B cell (primary cell): ENCODE results near the gene VTI1A. TPM values are rescaled to one million over a fixed set of nuclear protein-coding genes. Genes with fewer than 3 reads are reported as not detected.

ENCODE experiments used
- ATAC-seq: fragments of 200-7000 bp; cut with Tn5 transposase; one replicate; pipeline ENCODE4 v1.10.0; 2021; ENCODE audit warnings: low read depth, mild to moderate bottlenecking, moderate number of reproducible peaks, moderate library complexity
- CTCF ChIA-PET: fragments of 350-600 bp; sonication (Branson Sonifier 250); formaldehyde crosslinking; loops from one replicate; lab custom pipeline; 2021; ENCODE audit warnings: antibody characterized with exemption, inconsistent platforms; lab: Charles Lee
- POLR2A ChIA-PET: fragments of 350-600 bp; sonication (Branson Sonifier 250); formaldehyde crosslinking; loops from one replicate; lab custom pipeline; 2021; ENCODE audit warnings: antibody characterized with exemption; lab: Charles Lee
- DNase-seq: peaks from one replicate; pipeline ENCODE4 v3.0.0; 2013
- H2AFZ ChIP-seq: 2 replicates; pipeline ENCODE4 v1.6.1; 2012; ENCODE audit warnings: mild to moderate bottlenecking, low read depth, low read length; ENCODE audit not compliant: insufficient read depth, poor library complexity, severe bottlenecking
- H3K27ac ChIP-seq, 2 donors: 1 replicate in 1 of 2; 2 replicates in 1 of 2; pipeline ENCODE4 v1.5.1; 2012 to 2013; ENCODE audit warnings: low read length in 2 of 2, mild to moderate bottlenecking in 2 of 2, moderate library complexity in 1 of 2
- H3K27me3 ChIP-seq, 4 experiments: fragments of 200-600 bp in 1 of 4; sonication (generic) in 1 of 4; replicated peaks in 1 of 4; 1 replicate in 2 of 4; 2 replicates in 2 of 4; pipeline versions ENCODE4 v1.6.1 to v1.7.0; 2013 to 2016; ENCODE audit warnings: low read length in 3 of 4, mild to moderate bottlenecking in 2 of 4, mixed read lengths in 1 of 4, moderate library complexity in 1 of 4; ENCODE audit not compliant: insufficient read depth in 4 of 4, control insufficient read depth in 3 of 4; ENCODE audit errors: control extremely low read depth in 1 of 4
- H3K36me3 ChIP-seq, 2 experiments: replicated peaks in 1 of 2; 1 replicate in 1 of 2; 2 replicates in 1 of 2; pipeline versions ENCODE4 v1.6.1 to v1.7.1; 2013; ENCODE audit warnings: low read length in 1 of 2; ENCODE audit not compliant: insufficient read depth in 2 of 2, control insufficient read depth in 1 of 2; ENCODE audit errors: control extremely low read depth in 1 of 2, extremely low read depth in 1 of 2
- H3K4me1 ChIP-seq, 2 donors: fragments of 200-600 bp in 1 of 2; sonication (generic) in 1 of 2; 1 replicate in 1 of 2; 2 replicates in 1 of 2; pipeline versions ENCODE4 v1.5.1 to v1.6.1; 2013 to 2017; ENCODE audit warnings: low read length in 2 of 2; ENCODE audit not compliant: control insufficient read depth in 2 of 2, insufficient read depth in 2 of 2
- H3K4me2 ChIP-seq: replicated peaks from 2 replicates; pipeline ENCODE3; 2012; ENCODE audit warnings: mild to moderate bottlenecking, low read depth, low read length; ENCODE audit not compliant: poor library complexity, severe bottlenecking
- H3K4me3 ChIP-seq, 5 experiments: fragments of 200-600 bp in 1 of 5; sonication (generic) in 1 of 5; 1 replicate in 3 of 5; 2 replicates in 2 of 5; pipeline versions ENCODE4 v1.5.1 to v1.7.0; 2011 to 2016; ENCODE audit warnings: low read length in 4 of 5, mild to moderate bottlenecking in 4 of 5, low read depth in 2 of 5, control low read depth in 1 of 5, moderate library complexity in 1 of 5; ENCODE audit not compliant: insufficient read depth in 1 of 5; ENCODE audit errors: control extremely low read depth in 1 of 5, extremely low read depth in 1 of 5
- H3K79me2 ChIP-seq: fragments of 200-600 bp; sonication (generic); one replicate; pipeline ENCODE4 v1.6.0; 2016; ENCODE audit warnings: low read length; ENCODE audit not compliant: control insufficient read depth, insufficient read depth
- H3K9ac ChIP-seq: fragments of 200-600 bp; sonication (generic); 2 replicates; pipeline ENCODE4 v1.6.1; 2017; ENCODE audit warnings: mild to moderate bottlenecking, low read length, moderate library complexity
- H3K9me3 ChIP-seq, 3 donors: one replicate each; pipeline versions ENCODE4 v1.6.1 to v1.7.1; 2013; ENCODE audit warnings: low read length in 2 of 3; ENCODE audit not compliant: control insufficient read depth in 2 of 3, insufficient read depth in 1 of 3; ENCODE audit errors: control extremely low read depth in 1 of 3
- H4K20me1 ChIP-seq: 2 replicates; pipeline ENCODE4 v1.6.0; 2012; ENCODE audit warnings: mild to moderate bottlenecking, low read length; ENCODE audit not compliant: insufficient read depth, control insufficient read depth, poor library complexity, severe bottlenecking
- H3K27ac Mint-ChIP-seq: one replicate; pipeline ENCODE4 v1.8.0; 2021; ENCODE audit warnings: mixed read lengths
- H3K27me3 Mint-ChIP-seq: one replicate; pipeline ENCODE4 v1.8.0; 2021; ENCODE audit warnings: mixed read lengths
- H3K4me1 Mint-ChIP-seq: one replicate; pipeline ENCODE4 v1.8.0; 2021; ENCODE audit warnings: mixed read lengths
- H3K4me3 Mint-ChIP-seq: one replicate; pipeline ENCODE4 v1.8.0; 2021; ENCODE audit warnings: mixed read lengths
- H3K9me3 Mint-ChIP-seq: one replicate; pipeline ENCODE4 v1.8.0; 2022; ENCODE audit warnings: mixed read lengths; ENCODE audit not compliant: insufficient read depth
- CTCF ChIP-seq: fragments of 200-600 bp; IDR thresholded peaks from one replicate; pipeline ENCODE4 v1.8.0; 2022; ENCODE audit warnings: antibody characterized with exemption, mild to moderate bottlenecking
- EZH2 ChIP-seq: IDR thresholded peaks from 2 replicates; pipeline ENCODE4 v1.6.1; 2012; ENCODE audit warnings: borderline replicate concordance, low read depth, mild to moderate bottlenecking, moderate library complexity, low read length; ENCODE audit not compliant: insufficient read depth, poor library complexity, severe bottlenecking
- WGBS: methylation state at CpG from one replicate; pipeline ENCODE4 v1.1.5; 2013; ENCODE audit warnings: missing lambda C conversion rate; ENCODE audit not compliant: insufficient coverage; 5-methylcytosine and 5-hydroxymethylcytosine counted together
- intact Hi-C: fragments of 100-400 bp; cut with micrococcal nuclease; formaldehyde crosslinking; loops from one replicate; pipeline ENCODE4 v1.10.0; 2022
- polyA plus RNA-seq: library from polyadenylated mRNA; depleted of rRNA; stranded (reverse); fragments of >200 nt; gene quantifications from 2 replicates; pipeline ENCODE4 v1.2.3, GENCODE V29; 2012
- total RNA-seq, 2 donors: library from RNA; stranded (reverse); fragments of 120-200 nt in 1 of 2; gene quantifications; 1 replicate in 1 of 2; 2 replicates in 1 of 2; pipeline versions ENCODE4 v1.2.3 to v1.2.4, GENCODE V29; 2013 to 2022

Gene VTI1A
- total and polyA plus RNA-seq, 2 donors (not counting 1 experiment from before 2014, with no cell fraction given): 20.0 to 84.1 TPM

DNA sequence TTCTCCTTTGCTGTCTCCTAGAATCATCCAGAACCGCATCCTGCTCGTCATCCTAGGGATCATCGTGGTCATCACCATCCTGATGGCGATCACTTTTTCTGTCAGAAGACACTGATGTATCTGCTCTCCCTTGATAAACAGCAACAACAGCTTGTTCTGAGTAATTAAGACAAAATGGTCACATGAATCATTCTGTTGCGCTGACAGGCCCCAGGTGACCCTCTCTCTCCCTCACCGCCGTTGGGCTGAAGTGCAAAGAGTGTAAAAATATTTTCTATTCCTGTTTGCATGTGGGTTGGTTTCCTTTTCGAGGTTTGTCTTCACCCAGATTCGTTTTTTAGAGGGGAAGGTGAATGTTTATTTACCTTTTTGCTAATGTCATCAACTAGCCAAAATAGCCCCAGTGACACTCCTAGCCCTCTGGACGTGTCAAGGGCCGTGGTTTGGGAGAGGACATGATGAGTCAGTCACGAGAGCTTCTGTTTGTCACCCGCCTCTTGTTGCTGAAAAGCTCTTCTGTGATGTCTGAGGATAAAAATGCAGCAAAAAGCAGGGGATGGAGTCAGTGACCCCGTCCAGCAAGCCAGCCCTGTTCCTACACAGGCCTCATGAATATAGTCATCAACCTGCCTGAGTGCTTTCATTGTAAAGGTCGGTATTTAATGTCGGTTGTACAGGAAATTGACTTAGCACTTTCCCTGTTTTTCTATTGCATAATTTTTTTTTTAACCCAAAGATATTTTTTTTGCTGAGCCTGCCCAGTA lies 368.4 kb downstream of the VTI1A start:
- 63% methylated on average over 4 of the region's 16 CpGs for WGBS
- intact Hi-C loops: no loop called here
- no peaks in the 10 kb centered on the region for H3K4me1 Mint-ChIP-seq
- Histone ChIP-seq H3K27ac (no peak overlapping the region), H3K4me2 (no peak overlapping the region), H3K4me3 (no peak overlapping the region), H3K9me3 (no peaks in the 10 kb centered on the region), H3K4me1 (no peaks in the 10 kb centered on the region), H3K27me3 (no peaks in the 10 kb centered on the region), H3K79me2 (no peaks in the 10 kb centered on the region), H3K36me3 (peaks cover 0 to 12% of the 10 kb centered on the region in 2 experiments), H2AFZ (no peak overlapping the region), H4K20me1 (no peaks in the 10 kb centered on the region), H3K9ac (no peak overlapping the region)
- no peak overlapping the region for H3K27ac Mint-ChIP-seq
- ChIA-PET CTCF (no interaction called here), POLR2A (no interaction called here)
- no peaks in the 10 kb centered on the region for H3K27me3 Mint-ChIP-seq
- H3K9me3 Mint-ChIP-seq: no peaks in the 10 kb centered on the region
- no peak for DNase-seq
- TF ChIP-seq CTCF (no peak), EZH2 (no peak)
- no peak for ATAC-seq
- H3K4me3 Mint-ChIP-seq: no peak overlapping the region

- Mint-ChIP-seq H3K4me1 (no peaks in the 10 kb centered on the region), H3K27ac (no peak overlapping the region), H3K4me3 (no peak overlapping the region), H3K9me3 (no peaks in the 10 kb centered on the region), H3K27me3 (no peaks in the 10 kb centered on the region)
- H4K20me1 ChIP-seq: no peaks in the 10 kb centered on the region
- ATAC-seq (no peak), DNase-seq (no peak)
- H3K9me3 ChIP-seq: no peaks in the 10 kb centered on the region
- TF ChIP-seq EZH2 (no peak), CTCF (no peak)
- WGBS: 43% methylated on average over 1 of the region's 4 CpGs
- H2AFZ ChIP-seq: no peak overlapping the region
- H3K27me3 ChIP-seq: no peaks in the 10 kb centered on the region
- intact Hi-C loops: no loop called here
- H3K4me3 ChIP-seq: no peak overlapping the region
- ChIA-PET CTCF (no interaction called here), POLR2A (no interaction called here)
- H3K4me2 ChIP-seq: no peak overlapping the region
- no peak overlapping the region for H3K9ac ChIP-seq
- no peak overlapping the region for H3K27ac ChIP-seq
- H3K79me2 ChIP-seq: no peaks in the 10 kb centered on the region
- peaks cover 0 to 8% of the 10 kb centered on the region in 2 experiments for H3K36me3 ChIP-seq
- H3K4me1 ChIP-seq: no peaks in the 10 kb centered on the region
Observed at GRCh38 chr10:112816033-112816430, 369.0 kb downstream of the VTI1A start.
